HuH-7 (cell line): Measurements from ENCODE around the gene OR51B4.
"Not testable (repeated sequence)": the region's sequence is repeated elsewhere in the genome, so short reads cannot be mapped to it uniquely, and the experiment has no call there.

Experiments
- DNase-seq: peaks from one replicate; pipeline ENCODE4 v3.0.0; 2011; ENCODE audit warnings: low spot score

The OR51B4 gene

GRCh38 chr11:5294342-5294995 is 7.3 kb downstream of the OR51B4 start:
- DNase-seq, result not testable (repeated sequence)

DNA sequence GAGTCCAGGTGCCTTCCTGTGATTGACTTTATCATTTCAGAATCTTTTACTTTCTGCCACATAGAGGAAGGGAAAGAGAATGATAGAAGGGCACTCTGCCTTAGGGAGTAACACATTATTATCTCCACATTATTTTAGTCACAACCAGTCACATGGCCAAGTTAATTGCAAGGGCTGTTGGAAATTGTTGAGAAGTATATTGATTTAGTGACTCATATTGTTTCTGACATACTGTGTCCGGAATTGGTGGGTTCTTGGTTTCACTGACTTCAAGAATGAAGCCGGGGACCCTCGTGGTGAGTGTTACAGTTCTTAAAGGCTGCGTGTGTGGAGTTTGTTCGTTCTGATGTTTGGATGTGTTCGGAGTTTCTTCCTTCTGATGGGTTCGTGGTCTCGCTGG is 8.7 kb downstream of the OR51B4 start:
- DNase-seq, result no peak

- DNase-seq, result peak; percentile 23
Observed at GRCh38 chr11:5291207-5291838, 10.4 kb downstream of the OR51B4 start.

- no peak for DNase-seq
Observed at GRCh38 chr11:5290106-5290505, 11.6 kb downstream of the OR51B4 start.

- DNase-seq, result no peak
Observed at GRCh38 chr11:5289696-5290095, 12.1 kb downstream of the OR51B4 start.

DNA sequence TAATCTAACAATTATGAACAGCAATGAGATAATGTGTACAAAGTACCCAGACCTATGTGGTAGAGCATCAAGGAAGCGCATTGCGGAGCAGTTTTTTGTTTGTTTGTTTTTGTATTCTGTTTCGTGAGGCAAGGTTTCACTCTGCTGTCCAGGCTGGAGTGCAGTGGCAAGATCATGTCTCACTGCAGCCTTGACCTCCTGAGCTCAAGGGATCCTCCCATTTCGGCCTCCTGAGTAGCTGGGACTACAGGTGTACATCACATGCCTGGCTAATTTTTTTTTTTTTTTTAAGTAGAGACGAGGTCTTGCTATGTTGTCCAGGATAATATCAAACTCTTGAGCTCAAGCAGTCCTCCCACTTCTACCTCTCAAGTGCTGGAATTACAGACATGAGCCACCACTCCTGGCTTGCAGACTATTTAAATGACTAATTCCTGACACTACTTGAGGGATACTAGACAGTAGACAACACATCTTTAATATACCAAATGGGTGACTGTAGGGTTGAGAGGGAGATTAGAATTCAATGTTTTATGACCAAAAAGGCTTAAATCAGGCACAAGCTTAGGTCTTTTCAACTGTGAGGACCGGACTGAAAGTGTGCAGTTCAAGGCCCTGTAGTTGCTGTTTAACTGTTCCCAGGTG is 12.7 kb downstream of the OR51B4 start:
- no peak for DNase-seq

GRCh38 chr11:5288108-5288905 is 13.4 kb downstream of the OR51B4 start:
- DNase-seq, result no peak

- DNase-seq, result no peak
Observed at GRCh38 chr11:5286901-5287300, 14.8 kb downstream of the OR51B4 start.

- no peak for DNase-seq
Observed at GRCh38 chr11:5286351-5286750, 15.4 kb downstream of the OR51B4 start.

GRCh38 chr11:5285703-5286340 is 15.9 kb downstream of the OR51B4 start:
- DNase-seq, result no peak

- DNase-seq, result no peak
Observed at GRCh38 chr11:5284637-5285036, 17.1 kb downstream of the OR51B4 start.

DNA sequence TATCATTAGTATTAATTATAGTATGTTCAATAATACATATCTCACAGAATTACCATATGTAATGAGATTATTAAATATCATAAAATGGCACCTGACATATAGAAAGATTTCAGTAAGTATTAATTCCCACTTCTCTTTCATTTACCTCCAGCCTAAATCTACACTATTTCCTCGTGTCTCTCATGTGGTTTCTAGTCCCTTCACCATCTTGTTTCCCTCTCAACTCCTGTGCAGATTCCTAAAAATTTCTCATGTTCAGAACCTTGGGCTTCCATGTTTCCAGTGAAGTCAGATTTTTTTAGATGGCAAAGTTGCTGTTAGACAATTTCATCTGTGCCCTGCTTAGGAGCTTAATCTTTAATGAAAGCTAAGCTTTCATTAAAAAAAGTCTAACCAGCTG is 17.9 kb downstream of the OR51B4 start:
- no peak for DNase-seq

GRCh38 chr11:5283086-5283485 is 18.7 kb downstream of the OR51B4 start:
- no peak for DNase-seq

DNA sequence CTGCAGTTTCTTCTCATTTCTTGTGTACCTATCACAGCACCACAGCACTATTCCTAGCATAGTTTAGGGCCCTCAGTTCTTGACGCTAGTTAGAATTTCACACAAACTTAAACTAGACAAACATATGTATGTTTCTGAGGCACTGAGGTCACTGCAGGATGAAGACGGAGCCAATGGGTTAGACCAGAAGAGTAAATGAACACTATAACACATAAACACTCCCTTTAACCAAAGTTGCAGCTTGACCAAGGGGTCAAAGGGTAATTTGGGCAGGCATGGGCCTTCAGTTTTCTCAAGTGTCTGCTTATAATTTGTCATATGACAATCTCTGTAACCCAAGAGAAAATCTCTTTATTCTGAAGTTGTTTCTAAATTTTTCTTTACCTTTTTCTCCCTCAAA is 19.1 kb downstream of the OR51B4 start:
- no peak for DNase-seq

GRCh38 chr11:5281596-5281995 is 20.1 kb downstream of the OR51B4 start:
- no peak for DNase-seq

GRCh38 chr11:5280582-5281102 is 21.1 kb downstream of the OR51B4 start:
- no peak for DNase-seq

DNA sequence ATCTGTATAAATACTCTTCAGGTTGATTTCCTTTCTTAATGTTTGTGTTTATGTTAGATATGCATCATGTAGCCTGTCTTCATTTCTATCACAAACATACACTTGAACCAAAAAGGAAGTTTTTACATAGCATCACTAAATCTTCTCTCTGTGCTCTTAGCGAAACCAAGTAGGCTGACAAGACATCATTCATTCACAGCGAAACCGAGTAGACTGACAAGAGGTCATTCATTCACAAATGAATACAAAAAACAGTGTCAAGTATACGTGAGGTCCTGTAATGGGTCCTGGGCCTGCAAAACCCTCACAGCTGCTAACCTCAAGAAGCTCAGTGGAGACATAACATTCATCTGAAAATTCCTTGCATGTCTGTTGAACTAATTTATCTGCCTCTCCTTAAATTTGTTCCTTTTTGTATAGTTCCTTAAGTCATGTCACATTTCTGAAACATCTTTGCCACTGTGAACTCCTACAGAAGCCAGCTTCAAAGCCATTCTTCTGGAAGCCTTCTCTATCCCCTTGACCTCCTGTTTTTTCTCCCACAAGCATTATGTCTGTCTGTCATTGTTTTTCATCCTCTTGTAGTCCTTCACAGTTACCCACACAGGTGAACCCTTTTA is 22.2 kb downstream of the OR51B4 start:
- no peak for DNase-seq

DNA sequence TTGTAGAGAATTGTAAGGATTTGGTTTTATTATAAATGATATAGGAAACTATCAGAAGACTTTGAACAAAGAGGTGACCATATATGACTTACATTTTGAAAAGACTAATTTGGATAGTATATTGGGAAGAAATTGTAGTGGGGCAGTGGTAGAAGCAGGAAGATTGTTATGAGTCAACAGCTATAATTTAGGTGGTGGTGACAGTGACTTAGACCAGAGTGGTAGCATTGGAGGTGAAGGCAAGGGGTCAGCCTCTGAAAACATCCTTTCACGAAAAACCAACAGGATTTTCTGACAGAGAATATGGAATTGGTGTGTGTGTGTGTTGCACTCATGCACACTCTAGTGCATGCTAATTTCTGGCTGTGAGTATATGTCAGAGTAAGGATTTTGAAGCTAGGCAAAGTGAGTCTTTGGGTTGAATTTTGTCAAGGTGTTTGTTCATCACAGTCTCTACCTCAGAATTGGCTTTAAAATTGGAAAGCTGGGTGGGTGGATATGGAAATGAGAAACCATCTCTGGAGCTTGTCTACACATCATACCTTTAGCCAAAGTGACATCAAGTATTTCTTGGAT is 23.9 kb downstream of the OR51B4 start:
- no peak for DNase-seq

DNA sequence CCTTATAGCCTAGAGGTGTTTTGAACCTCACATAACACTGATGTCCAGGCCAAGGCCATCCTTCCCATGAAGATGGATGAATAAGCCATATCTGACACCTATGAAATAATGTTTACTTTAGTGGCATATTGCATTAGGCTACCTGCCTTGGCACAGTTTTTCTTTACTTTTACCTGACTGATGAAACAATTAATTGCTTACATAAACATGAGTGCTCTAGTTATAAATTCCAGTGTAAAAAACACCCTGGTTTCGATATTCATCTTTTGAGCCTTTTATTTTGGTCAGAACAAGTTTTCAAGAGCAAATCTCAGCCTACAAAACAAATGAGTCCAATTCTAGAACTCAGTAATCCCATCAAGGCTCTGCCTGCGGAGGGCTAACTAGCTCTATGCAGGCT is 25.0 kb downstream of the OR51B4 start:
- no peak for DNase-seq

DNA sequence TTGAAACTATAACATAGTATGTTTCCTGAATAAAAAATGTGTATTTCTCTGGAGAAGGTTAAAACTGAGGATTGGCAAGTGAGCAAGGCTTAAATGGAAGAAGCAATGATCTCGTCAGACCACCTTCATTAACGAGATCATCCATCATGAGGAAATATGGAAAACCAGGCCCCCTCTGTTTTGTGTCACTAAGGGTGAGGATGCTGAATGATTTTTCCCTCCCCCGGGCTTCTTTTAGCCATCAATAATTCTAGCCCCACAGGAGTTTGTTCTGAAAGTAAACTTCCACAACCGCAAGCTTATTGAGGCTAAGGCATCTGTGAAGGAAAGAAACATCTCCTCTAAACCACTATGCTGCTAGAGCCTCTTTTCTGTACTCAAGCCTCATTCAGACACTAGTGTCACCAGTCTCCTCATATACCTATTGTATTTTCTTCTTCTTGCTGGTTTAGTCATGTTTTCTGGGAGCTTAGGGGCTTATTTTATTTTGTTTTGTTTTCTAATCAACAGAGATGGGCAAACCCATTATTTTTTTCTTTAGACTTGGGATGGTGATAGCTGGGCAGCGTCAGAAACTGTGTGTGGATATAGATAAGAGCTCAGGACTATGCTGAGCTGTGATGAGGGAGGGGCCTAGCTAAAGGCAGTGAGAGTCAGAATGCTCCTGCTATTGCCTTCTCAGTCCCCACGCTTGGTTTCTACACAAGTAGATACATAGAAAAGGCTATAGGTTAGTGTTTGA is 26.2 kb downstream of the OR51B4 start:
- DNase-seq, result no peak
